ENCODE results near the gene DRD2.

DRD2 gene

DNA sequence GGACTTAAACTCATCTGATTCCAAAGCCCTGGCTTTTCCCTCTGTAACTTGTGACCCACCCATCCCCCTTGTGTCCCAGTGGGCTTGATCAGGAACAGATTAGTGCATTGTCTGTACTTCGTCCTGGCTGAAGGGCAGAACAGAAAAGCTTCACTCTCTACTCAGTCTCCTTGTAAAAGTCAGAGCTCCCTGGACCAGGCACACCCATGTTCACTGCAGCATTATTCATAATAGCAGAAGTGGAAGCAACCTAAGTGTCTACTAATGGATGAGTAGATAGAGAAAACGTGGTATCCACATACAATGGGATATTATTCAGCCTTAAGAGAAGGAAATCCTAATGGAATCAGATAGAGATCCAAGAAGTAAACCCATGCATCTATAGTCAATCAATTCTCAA lies 20.7 kb downstream of the DRD2 start:
- DNase-seq (ENCODE audit: insufficient read length, low spot score) (no peak), FAIRE-seq (no peak)
- no peak for TF ChIP-seq TAF1 (IDR thresholded peaks at IDR 0.05; ENCODE audit: low read depth, low read length)
- TF ChIP-seq PAX5 (IDR thresholded peaks at IDR 0.05; ENCODE audit: insufficient read depth, low read length, severe bottlenecking): no peak
- no peak for TF ChIP-seq POU2F2 (IDR thresholded peaks at IDR 0.05; ENCODE audit: low read depth, low read length)
- no peak for TF ChIP-seq SPI1 (IDR thresholded peaks at IDR 0.05; ENCODE audit: low read depth, low read length)
- no peak for TF ChIP-seq POLR2A (IDR thresholded peaks at IDR 0.05; ENCODE audit: low read depth, low read length)
- no peak for TF ChIP-seq POLR2AphosphoS5 (IDR thresholded peaks at IDR 0.05; ENCODE audit: low read depth, low read length)

DNA sequence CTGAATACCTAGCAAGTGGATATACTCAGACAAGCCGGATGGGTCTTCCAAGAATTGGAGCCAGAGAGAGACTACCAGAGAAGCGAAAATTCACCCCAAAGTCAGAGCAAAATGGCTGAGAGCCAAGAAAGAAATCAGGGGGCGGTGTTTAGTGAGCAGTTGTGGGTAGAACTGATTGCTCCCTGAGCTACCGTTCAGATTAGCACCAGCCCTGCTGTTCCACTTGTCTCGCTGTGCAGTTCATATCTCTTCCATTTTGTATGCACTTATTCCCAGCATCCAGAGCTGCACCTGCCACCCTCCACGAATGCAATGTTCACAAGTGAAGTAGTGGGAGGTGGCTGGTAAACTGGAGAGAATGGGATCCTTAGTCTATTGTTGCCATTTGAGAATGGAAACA lies 25.5 kb downstream of the DRD2 start:
- FAIRE-seq (no peak), DNase-seq (ENCODE audit: insufficient read length, low spot score) (no peak)
- TF ChIP-seq POLR2AphosphoS5 (IDR thresholded peaks at IDR 0.05; ENCODE audit: low read depth, low read length) (no peak), TAF1 (IDR thresholded peaks at IDR 0.05; ENCODE audit: low read depth, low read length) (no peak), PAX5 (IDR thresholded peaks at IDR 0.05; ENCODE audit: insufficient read depth, low read length, severe bottlenecking) (no peak)

- no peak for TF ChIP-seq POLR2A (IDR thresholded peaks at IDR 0.05; ENCODE audit: low read depth, low read length)
- no peak for TF ChIP-seq SPI1 (IDR thresholded peaks at IDR 0.05; ENCODE audit: low read depth, low read length)
- no peak for TF ChIP-seq TAF1 (IDR thresholded peaks at IDR 0.05; ENCODE audit: low read depth, low read length)
- TF ChIP-seq POLR2AphosphoS5 (IDR thresholded peaks at IDR 0.05; ENCODE audit: low read depth, low read length): no peak
- no peak for TF ChIP-seq POU2F2 (IDR thresholded peaks at IDR 0.05; ENCODE audit: low read depth, low read length)
- TF ChIP-seq PAX5 (IDR thresholded peaks at IDR 0.05; ENCODE audit: insufficient read depth, low read length, severe bottlenecking): no peak
- FAIRE-seq: no peak
- no peak for DNase-seq (ENCODE audit: insufficient read length, low spot score)
Observed at GRCh38 chr11:113448316-113448677, 26.9 kb downstream of the DRD2 start.

DNA sequence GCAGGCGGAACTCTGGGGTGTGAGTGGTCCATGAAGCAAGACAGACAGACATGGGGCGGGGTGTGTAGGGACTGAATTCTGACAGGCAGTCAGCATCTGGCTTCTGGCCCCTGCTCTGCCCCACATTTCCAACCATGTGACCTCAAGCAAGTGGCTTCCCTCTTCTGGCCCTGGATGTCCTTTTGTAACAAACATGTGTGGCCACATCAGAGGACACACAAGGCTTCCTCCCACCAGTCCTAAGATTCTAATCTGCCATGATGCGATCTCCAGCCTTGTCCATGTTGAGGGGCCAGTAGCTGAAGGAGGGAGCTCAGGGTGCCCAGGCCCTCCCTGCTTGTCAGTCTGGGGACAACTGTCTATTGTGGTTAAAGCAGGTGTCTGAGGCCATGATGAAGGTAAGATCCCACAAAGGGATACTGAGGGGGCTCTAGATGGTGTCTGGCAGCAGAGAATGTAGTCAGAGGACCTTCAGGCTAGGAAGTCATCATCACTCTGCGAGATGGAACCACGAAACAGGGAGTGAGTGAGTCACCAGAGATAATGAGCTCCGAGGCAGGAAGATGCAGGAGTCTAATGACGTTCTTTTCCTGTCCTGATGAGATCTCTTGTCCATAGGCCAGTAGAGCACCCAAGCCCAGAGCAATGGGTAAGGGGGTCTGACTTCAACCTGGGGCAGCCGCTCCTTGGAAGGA lies 27.4 kb downstream of the DRD2 start:
- FAIRE-seq (no peak), DNase-seq (ENCODE audit: insufficient read length, low spot score) (no peak)
- TF ChIP-seq SPI1 (IDR thresholded peaks at IDR 0.05; ENCODE audit: low read depth, low read length) (no peak), POU2F2 (IDR thresholded peaks at IDR 0.05; ENCODE audit: low read depth, low read length) (no peak), TAF1 (IDR thresholded peaks at IDR 0.05; ENCODE audit: low read depth, low read length) (no peak), POLR2A (IDR thresholded peaks at IDR 0.05; ENCODE audit: low read depth, low read length) (no peak), POLR2AphosphoS5 (IDR thresholded peaks at IDR 0.05; ENCODE audit: low read depth, low read length) (no peak), PAX5 (IDR thresholded peaks at IDR 0.05; ENCODE audit: insufficient read depth, low read length, severe bottlenecking) (no peak)

DNA sequence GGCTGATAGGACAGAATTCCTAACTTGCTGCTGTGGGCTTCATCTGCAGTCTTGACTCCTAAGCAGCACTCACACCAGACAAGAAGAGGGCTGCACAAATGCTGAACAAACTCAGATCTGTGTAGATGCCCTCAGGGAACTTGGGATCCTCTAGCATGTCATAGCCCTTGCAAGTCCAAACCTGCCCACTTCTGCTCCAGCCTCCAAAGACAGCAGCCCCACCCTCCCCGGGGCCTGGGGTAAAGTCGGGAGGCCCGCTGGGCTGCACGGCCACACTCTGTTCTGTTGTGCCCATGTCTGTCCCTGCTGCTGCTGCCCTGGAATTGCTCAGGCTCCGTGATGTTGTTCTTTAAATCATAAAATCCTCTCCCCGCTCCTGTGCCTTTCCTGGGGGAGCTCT lies 28.3 kb downstream of the DRD2 start:
- FAIRE-seq: no peak
- TF ChIP-seq POU2F2 (IDR thresholded peaks at IDR 0.05; ENCODE audit: low read depth, low read length): no peak
- TF ChIP-seq TAF1 (IDR thresholded peaks at IDR 0.05; ENCODE audit: low read depth, low read length): no peak
- no peak for TF ChIP-seq POLR2A (IDR thresholded peaks at IDR 0.05; ENCODE audit: low read depth, low read length)
- TF ChIP-seq PAX5 (IDR thresholded peaks at IDR 0.05; ENCODE audit: insufficient read depth, low read length, severe bottlenecking): no peak
- TF ChIP-seq SPI1 (IDR thresholded peaks at IDR 0.05; ENCODE audit: low read depth, low read length): no peak
- TF ChIP-seq POLR2AphosphoS5 (IDR thresholded peaks at IDR 0.05; ENCODE audit: low read depth, low read length): no peak
- DNase-seq (ENCODE audit: insufficient read length, low spot score): no peak

DNA sequence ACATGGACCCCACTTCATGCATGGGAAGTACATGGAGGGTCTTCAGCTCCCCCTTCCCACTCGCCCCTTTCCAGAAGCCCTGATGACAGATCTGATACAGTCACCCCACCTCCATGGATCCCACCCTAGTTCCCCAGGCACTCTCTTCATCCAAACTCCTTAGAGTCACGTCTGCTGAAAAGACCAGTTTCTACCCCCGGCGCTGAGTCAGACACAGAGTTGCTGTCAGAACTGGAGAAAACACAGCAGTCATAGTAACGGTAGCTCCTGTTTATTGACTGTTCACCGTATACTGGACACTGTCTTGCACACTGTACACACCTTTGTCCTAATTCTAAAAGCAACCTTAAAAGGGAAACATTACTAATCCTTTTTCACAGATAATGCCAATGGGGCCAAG lies 29.1 kb downstream of the DRD2 start:
- no peak for DNase-seq (ENCODE audit: insufficient read length, low spot score)
- FAIRE-seq: no peak
- TF ChIP-seq POLR2A (IDR thresholded peaks at IDR 0.05; ENCODE audit: low read depth, low read length) (no peak), TAF1 (IDR thresholded peaks at IDR 0.05; ENCODE audit: low read depth, low read length) (no peak), POU2F2 (IDR thresholded peaks at IDR 0.05; ENCODE audit: low read depth, low read length) (no peak), PAX5 (IDR thresholded peaks at IDR 0.05; ENCODE audit: insufficient read depth, low read length, severe bottlenecking) (no peak), SPI1 (IDR thresholded peaks at IDR 0.05; ENCODE audit: low read depth, low read length) (no peak)

GRCh38 chr11:113444502-113445123 lies 30.6 kb downstream of the DRD2 start:
- FAIRE-seq (no peak), DNase-seq (ENCODE audit: insufficient read length, low spot score) (no peak)
- TF ChIP-seq SPI1 (IDR thresholded peaks at IDR 0.05; ENCODE audit: low read depth, low read length) (no peak), POLR2AphosphoS5 (IDR thresholded peaks at IDR 0.05; ENCODE audit: low read depth, low read length) (no peak), TAF1 (IDR thresholded peaks at IDR 0.05; ENCODE audit: low read depth, low read length) (no peak), PAX5 (IDR thresholded peaks at IDR 0.05; ENCODE audit: insufficient read depth, low read length, severe bottlenecking) (no peak), POLR2A (IDR thresholded peaks at IDR 0.05; ENCODE audit: low read depth, low read length) (no peak)

- TF ChIP-seq POU2F2 (IDR thresholded peaks at IDR 0.05; ENCODE audit: low read depth, low read length) (no peak), POLR2A (IDR thresholded peaks at IDR 0.05; ENCODE audit: low read depth, low read length) (no peak), POLR2AphosphoS5 (IDR thresholded peaks at IDR 0.05; ENCODE audit: low read depth, low read length) (no peak), SPI1 (IDR thresholded peaks at IDR 0.05; ENCODE audit: low read depth, low read length) (no peak), PAX5 (IDR thresholded peaks at IDR 0.05; ENCODE audit: insufficient read depth, low read length, severe bottlenecking) (no peak), TAF1 (IDR thresholded peaks at IDR 0.05; ENCODE audit: low read depth, low read length) (no peak)
- FAIRE-seq: no peak
- no peak for DNase-seq (ENCODE audit: insufficient read length, low spot score)
Observed at GRCh38 chr11:113440816-113441215, 34.4 kb downstream of the DRD2 start.

DNA sequence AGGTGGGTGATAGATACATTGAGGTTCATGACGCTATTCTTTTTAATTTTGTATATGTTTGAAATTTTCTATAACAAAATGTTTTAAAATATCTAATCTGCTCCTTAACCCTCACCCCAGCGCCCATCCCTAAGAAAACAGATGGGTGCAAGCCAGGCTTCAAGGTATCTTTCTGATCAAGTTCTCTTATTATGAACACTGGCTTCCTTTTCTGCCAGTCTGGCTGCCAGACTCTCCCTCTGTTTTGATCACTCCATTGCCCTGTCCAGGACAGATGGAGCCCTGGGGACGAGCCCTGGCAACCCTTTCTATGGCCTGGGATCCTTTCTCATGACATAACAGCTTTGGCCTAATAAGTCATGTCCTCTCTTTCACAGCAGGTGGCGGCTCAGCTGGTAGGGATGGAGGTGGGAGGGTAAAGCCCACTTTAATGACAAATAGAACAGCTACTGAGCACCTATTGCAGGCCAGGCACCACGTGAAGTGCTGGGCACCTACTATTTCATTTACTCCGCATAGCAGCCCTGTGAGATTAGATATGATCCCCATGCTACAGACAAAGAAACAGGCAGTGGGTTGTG lies 38.4 kb downstream of the DRD2 start:
- FAIRE-seq: no peak
- DNase-seq (ENCODE audit: insufficient read length, low spot score): no peak
- TF ChIP-seq TAF1 (IDR thresholded peaks at IDR 0.05; ENCODE audit: low read depth, low read length) (no peak), SPI1 (IDR thresholded peaks at IDR 0.05; ENCODE audit: low read depth, low read length) (no peak), POLR2A (IDR thresholded peaks at IDR 0.05; ENCODE audit: low read depth, low read length) (no peak), PAX5 (IDR thresholded peaks at IDR 0.05; ENCODE audit: insufficient read depth, low read length, severe bottlenecking) (no peak), POLR2AphosphoS5 (IDR thresholded peaks at IDR 0.05; ENCODE audit: low read depth, low read length) (no peak), POU2F2 (IDR thresholded peaks at IDR 0.05; ENCODE audit: low read depth, low read length) (no peak)
